Measurements from ENCODE around the gene SPSB4.
"Not testable (repeated sequence)": the region's sequence is repeated elsewhere in the genome, so short reads cannot be mapped to it uniquely, and the experiment has no call there.

Gene SPSB4

DNA sequence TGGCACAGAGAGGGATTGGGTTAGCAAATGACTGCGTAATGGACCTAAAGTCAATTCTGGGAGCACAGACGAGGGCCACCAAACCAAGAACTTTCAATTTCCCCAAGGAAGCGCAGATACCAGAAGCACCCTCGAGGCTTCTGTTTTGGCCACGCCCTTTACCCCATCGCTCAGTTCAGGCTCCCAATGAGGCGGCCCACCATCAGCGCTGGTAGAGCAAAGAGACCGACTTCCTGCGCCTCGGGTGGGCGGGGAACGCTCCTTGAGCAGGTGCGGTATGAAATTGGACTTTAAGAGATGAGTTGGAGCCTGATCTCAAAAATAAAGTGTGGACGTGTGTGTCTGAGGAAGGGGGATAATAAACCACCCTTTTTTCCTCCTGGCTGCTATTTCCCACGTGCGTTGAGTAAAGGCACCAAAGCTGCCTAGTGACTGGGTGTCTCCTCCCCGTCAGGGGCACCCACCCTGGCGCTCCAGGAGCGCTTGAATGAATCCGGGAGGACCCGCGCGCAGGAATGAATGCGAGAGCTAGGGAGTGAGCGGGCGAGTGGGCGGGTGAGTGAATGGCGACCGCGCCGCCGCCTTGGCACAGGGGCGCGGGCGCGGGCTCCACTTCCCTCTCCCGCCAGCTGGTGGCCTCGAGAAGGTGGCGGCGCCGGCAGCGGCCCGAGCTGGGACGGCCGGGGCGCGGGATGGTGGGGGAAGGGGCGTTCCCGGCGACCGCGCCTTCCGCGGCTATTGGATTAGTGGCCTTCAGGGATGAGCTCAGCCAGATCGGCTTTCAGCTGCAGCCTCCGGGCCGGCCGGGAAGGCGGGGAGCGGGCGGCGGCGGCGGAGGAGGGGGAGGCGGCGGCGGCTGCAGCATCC is at the start of gene SPSB4:
Gene SPSB4 (plus strand): TSS at position 772 of the 867 bp plus-strand sequence. CDS start 14,758 bp downstream, outside the sequence.
- TF ChIP-seq ZNF274 (IDR thresholded peaks at IDR 0.05; ENCODE audit: low read depth, low read length): no peak
- no peak within 1 kb of the TSS for H3K4me3 ChIP-seq (ENCODE audit: low read length)

DNA sequence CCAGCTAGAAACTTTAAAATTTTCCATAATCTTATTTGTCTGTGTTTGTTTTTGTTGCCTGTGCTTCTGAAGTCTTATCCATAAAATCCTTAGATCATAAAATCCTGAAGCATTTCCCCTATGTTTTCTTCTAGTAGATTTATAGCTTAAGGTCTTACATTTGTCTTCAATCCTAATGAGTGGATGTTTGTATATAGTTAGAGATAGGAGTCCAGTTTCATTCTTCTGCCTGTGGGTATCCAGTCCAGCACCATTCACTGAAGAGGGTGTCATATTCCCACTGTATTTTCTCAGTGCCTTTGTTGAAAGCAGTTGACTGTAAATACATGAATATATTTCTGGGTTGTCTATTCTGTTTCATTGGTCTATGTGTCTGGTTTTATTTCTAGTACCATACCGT is 44.8 kb upstream of the SPSB4 start:
- H3K4me3 ChIP-seq (ENCODE audit: low read length): no peak overlapping the region
- TF ChIP-seq ZNF274 (IDR thresholded peaks at IDR 0.05; ENCODE audit: low read depth, low read length): no peak

DNA sequence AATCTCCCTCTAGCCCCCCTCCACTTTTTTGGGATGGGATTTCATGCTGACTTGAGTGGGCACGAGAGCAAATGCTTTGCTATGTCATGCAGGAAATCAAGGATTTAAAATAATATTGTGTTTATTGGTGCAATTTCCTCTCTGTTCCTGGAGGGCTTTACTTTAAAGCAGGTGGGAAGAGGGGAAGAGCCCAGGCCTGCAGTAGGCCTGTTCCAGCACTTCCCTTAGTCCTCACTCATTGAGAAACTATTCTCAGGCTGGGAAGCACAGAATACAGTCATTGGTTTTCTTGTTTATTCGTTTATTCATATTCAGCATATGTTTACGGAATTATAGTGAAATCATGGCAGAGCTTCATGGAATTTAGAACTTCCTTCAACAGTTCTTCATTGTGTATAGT is 41.7 kb upstream of the SPSB4 start:
- no peak overlapping the region for H3K4me3 ChIP-seq (ENCODE audit: low read length)
- TF ChIP-seq ZNF274 (IDR thresholded peaks at IDR 0.05; ENCODE audit: low read depth, low read length): no peak

DNA sequence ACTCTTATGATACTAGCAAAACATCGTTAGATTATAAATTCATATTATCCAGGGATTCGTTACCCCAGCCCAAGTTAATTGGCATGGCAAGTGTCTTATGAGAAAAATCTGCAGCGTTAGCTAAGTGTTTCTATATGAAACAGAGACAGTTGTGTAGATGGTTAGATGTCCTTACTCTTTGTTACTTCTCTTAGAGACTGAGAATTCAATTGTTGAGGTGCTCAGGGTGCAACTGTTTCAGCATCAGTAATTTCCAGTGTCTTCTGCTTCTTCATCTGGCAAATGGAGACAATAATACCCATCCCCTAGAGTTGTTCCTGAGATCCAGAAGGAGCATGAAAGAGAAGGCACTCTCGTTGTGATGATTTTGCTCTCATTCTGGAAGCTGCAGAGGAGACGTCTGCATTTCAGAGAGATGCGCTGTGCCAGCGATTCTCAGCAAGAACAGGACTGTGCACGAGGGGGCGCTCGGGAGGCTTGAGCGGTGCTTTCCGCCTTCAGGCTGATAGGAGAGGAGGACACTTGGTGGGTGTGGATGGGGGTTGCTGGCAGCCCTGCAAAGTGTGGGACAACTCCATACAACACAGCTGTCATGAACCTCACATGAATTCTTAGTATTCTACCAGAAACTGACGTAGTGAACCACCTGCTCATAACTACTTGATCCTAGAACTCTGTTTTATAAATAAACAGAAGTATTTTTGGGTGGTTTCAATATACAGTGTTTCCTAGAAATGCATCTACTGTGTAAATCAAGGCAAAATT is 39.7 kb upstream of the SPSB4 start:
- no peak for TF ChIP-seq ZNF274 (IDR thresholded peaks at IDR 0.05; ENCODE audit: low read depth, low read length)
- no peak overlapping the region for H3K4me3 ChIP-seq (ENCODE audit: low read length)

DNA sequence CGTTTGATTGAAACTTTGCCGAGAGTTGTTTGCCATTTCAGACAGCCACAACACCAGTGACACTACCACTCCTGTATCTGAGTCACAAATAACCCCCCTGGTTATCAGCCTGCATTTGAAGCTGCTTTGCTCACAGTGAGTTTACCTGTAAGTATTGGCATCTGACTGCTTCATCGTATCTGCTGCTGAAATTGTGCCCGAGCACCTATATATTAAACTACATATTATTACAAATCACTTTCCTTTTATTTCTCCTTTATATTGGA is 39.2 kb upstream of the SPSB4 start:
- no peak overlapping the region for H3K4me3 ChIP-seq (ENCODE audit: low read length)
- no peak for TF ChIP-seq ZNF274 (IDR thresholded peaks at IDR 0.05; ENCODE audit: low read depth, low read length)

DNA sequence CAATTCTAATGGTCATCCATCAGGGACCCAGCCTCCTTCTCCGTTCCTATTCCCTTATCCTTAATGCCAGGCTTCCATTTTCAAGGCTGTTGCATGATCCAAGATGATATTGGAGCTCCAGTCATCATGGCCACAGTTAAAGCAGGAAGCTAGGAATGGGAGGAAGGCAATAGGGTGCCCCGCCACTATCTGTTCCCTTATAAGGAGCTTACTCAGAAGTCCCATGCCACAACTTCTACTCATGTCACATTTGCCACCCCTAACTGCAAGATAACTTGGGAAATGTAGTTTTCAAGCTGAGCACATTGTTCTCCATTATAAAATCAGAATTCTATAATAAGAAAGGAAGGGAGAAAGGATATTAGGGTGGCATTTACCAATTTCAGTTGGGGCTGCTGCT is 38.6 kb upstream of the SPSB4 start:
- TF ChIP-seq ZNF274 (IDR thresholded peaks at IDR 0.05; ENCODE audit: low read depth, low read length): no peak
- H3K4me3 ChIP-seq (ENCODE audit: low read length): no peak overlapping the region

DNA sequence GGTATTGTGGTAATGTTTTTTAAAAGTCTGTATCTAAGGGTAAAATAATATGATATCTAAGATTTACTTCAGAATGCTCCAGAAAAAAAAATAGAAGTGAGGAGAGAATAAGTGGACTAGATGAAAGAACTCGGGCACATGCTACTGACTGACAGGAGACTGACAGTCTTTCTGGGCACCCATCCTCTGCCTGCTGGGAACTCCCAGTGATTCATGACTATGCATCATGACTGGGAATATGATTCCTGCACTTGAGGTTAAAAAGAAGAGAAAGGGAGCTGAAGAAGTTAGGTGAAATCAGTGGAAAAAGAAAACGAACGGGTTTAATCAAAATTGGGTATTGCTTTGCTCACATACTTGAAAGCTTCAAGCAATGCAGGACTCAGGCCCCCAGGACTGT is 35.7 kb upstream of the SPSB4 start:
- TF ChIP-seq ZNF274 (IDR thresholded peaks at IDR 0.05; ENCODE audit: low read depth, low read length): no peak
- no peak overlapping the region for H3K4me3 ChIP-seq (ENCODE audit: low read length)

DNA sequence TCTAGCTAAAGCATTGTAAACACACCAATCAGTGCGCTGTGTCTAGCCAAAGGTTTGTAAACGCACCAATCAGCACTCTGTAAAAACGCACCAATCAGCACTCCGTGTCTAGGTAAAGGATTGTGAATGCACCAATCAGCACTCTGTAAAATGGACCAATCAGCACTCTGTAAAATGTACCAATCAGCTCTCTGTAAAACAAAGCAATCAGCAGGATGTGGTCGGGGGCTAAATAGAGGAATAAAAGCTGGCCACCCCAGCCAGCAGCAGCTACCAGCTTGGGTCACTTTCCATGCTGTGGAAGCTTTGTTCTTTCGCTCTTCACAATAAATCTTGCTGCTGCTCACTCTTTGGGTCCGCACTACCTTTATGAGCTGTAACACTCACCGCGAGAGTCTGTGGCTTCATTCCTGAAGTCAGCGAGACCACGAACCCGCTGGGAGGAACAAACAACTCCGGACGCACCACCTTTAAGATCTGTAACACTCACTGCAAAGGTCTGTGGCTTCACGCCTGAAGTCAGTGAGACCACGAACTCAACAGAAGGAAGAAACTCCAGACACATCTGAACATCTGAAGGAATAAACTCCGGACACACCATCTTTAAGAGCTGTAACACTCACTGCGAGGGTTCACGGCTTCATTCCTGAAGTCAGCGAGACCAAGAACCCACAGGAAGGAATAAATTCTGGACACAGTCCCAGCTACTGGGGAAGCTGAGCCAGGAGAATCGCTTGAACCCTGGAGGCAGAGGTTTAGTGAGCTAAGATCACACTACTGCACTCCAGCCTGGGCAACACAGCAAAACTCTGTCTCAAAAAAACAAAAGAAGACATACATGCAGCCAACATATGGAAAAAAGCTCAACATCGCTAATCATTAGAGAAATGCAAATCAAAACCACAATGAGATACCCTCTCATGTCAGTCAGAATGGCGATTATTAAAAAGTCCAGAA is 33.5 kb upstream of the SPSB4 start:
- not testable (repeated sequence) for H3K4me3 ChIP-seq (ENCODE audit: low read length)

DNA sequence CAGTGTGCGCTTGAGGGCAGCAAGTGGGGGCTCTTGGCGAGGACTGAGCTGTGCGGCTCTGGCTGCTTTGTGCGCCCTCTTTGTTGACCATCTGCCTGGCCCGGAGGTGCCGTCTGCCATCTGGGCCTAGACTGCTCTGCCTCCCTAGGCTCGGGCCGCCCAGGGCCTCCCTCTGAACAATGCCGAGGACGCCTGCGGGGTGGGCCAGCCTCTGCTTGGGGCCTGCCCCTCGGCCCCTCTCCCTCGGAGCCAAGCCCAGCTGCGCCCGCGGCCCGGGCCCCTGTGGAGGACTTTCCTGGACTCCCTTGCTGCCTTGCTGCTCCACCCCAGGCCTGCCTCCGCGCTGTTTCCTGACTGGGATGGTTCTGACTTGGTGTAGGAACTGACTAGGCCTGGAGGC is 31.9 kb upstream of the SPSB4 start:
- no peak overlapping the region for H3K4me3 ChIP-seq (ENCODE audit: low read length)
- TF ChIP-seq ZNF274 (IDR thresholded peaks at IDR 0.05; ENCODE audit: low read depth, low read length): no peak

DNA sequence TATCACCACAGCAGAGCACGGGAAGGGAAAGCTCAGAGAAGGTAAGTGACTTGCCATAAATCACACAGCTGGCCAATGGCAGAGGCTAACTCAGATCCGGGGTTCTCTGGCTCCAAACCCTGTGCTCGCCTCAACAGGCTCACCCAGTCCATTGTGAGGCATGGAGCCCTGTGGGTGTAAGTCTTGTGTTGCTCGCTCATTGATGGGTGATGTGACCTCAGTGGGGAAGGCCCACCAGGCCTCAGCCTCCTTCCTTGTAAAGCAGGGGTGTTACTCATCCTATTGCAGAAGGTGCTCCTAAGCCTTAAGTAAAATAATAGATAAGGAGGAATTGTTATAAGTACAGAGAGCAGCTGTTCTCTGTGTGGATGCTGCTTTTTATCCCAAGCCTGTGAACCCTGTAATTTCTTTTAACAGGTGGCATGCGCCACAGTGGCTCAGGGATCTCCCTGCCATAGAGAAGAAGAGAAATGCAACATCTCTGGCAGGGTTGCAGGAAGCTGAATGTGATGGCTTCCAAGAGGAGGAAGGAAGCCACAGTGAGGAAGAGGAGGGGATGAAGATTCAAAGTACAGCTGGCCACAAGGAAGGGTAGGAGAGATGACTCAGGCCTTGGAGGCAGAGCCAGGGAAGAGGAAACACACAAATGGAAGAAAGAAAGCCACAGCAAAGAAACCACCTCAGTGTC is 30.9 kb upstream of the SPSB4 start:
- no peak overlapping the region for H3K4me3 ChIP-seq (ENCODE audit: low read length)
- no peak for TF ChIP-seq ZNF274 (IDR thresholded peaks at IDR 0.05; ENCODE audit: low read depth, low read length)

DNA sequence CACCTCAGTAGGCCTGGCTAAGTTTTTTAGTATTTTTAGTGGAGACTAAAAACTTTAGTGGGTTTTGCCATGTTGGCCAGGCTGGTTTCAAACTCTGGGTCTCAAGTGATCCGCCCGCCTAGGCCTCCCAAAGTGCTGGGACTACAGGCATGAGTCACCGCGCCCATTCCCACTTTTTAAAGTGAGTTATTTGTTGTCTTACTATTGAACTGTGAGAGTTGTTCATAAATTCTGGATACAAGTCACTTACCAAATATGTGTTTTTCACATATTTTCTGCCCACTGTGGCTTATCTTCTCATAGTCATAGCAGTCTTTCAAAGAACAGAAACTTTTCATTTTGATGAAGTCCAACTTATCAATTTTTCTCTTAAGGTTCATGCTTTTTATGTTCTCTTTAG is 29.9 kb upstream of the SPSB4 start:
- H3K4me3 ChIP-seq (ENCODE audit: low read length): no peak overlapping the region
- TF ChIP-seq ZNF274 (IDR thresholded peaks at IDR 0.05; ENCODE audit: low read depth, low read length): no peak

DNA sequence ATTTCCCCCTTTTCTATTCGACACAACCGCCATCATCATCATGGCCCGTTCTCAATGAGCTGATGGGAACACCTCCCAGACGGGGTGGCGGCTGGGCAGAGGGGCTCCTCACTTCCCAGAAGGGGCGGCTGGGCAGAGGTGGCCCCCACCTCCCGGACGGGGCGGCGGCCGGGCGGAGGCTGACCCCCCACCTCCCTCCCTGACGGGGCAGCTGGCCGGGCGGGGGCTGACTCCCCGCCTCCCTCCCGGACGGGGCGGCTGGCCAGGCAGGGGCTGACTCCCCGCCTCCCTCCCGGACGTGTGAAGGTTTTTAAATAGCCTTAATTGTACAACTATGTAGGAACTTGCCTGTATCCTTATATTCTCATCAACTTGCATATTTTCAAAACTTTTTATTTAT is 20.9 kb upstream of the SPSB4 start:
- TF ChIP-seq ZNF274 (IDR thresholded peaks at IDR 0.05; ENCODE audit: low read depth, low read length): no peak
- no peak overlapping the region for H3K4me3 ChIP-seq (ENCODE audit: low read length)

DNA sequence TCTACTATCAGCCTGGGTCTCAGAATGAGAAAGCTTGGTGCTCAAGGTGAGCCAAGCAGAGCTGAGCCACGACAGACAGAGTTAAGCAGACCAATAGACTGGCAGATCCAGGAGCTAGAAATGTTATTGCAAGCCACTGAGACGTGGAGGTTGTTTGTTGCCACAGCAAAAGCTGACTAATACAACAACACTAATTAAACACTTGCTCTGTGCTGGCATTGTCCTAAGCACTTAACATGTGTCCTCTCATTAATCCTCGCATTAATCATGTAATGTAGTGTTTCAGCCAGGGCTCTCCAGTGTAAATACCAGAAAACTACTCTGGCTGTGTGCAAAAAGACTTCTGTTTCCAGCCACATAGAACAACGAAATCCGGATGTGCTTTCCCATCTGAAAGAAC is 11.6 kb upstream of the SPSB4 start:
- no peak overlapping the region for H3K4me3 ChIP-seq (ENCODE audit: low read length)
- TF ChIP-seq ZNF274 (IDR thresholded peaks at IDR 0.05; ENCODE audit: low read depth, low read length): no peak

All from GM08714 (cell line).